Stimulated activated CD4-positive, alpha-beta T cell treated with anti-CD3 and anti-CD28 coated beads, Interleukin-1b, Interleukin-23, amount 100 ng/mL, for 48 hours (primary cell): ENCODE data around the gene SRPK1.
"Not testable (repeated sequence)": the region's sequence is repeated elsewhere in the genome, so short reads cannot be mapped to it uniquely, and the experiment has no call there.

Experiments used
- DNase-seq: peaks from one replicate; pipeline ENCODE4 v3.0.0-alpha.2; 2020

SRPK1 gene

DNA sequence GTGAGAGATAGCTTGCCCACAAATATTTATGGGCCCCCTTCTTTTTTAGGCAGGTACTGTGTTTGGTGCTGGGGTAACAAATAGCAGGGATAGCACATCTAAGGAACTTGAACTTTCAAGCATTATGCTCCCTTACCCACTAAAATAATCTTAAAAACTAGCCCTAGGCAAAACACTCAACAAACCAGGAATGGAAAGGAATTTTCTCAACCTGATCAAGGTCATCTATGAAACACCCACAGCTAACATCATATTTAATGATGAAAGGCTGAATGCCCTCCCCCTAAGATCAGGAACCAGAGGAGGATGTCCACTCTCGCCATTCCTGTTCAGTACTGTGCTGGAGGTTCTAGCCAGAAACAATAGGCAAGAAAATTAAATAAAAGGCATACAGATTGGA is 8.7 kb upstream of the SRPK1 start:
- DNase-seq = no peak

DNA sequence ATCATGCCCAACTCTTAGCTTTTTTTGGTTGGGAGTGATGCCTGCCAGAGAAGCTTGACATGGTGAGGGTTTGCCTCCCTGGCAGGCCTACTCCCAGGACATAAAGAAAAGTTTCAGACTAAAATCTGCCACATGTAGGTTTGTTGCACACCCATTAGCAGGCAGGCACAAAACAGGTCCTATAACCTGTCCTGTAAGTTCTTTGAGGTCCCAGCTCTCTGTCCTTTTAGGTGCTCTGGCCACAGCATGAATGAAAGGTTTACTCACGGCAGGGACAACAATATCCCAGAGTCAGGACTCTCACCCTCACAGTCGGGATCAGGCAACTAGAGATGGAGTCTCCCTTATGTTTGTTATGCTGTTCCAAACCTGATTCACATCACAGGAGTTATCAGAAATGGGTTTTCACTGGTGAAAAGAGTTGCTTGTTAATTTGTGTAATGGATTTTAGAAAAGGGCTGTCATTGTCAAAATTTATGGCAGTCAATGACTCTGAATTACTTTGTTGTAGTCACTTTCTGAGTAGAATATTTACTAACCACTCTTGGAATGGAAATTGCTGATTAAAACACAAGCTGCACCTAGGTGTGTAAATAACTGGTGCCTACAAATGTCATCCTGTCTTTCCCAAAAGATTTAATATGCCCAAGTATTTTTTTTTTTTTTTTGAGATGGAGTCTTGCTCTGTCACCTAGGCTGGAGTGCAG is 5.8 kb upstream of the SRPK1 start:
- no peak for DNase-seq

DNA sequence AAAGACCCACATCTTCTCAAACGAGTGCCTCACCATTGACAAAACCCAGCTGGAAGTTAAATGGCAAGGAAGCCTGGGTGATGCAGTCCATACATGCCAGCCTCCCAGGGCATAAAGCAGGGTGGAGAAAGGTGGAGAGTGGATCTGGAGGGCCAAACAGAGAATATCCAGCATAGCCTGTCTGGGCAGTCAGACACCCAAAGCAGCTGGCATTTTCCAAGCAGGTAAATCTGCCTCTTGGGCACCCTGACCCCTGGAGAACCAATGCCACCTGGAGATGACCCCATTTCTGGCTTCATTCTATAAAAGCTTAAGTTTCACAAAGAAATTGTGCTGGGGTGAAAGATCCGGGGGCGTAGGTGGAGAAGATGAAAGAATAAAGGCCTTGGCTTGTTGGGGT is 5.1 kb upstream of the SRPK1 start:
- DNase-seq = no peak

DNA sequence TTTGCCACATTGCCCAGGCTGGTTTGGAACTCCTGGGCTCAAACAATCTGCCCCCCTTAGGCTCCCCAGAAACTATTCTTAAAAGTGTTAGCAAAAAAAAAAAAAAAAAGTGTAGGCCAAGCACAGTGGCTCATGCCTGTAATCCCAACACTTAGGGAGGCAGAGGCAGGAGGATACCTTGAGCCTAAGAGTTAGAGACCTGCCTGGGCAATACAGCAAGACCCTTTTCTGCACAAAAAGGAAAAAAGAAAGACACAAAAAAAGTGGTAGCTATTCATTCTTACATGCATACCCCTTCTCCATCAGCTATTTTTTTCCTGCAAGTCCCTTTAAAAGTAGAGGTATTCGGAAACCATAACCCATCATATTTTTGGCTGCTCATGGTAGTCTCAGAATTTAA is 3.2 kb upstream of the SRPK1 start:
- DNase-seq = no peak

DNA sequence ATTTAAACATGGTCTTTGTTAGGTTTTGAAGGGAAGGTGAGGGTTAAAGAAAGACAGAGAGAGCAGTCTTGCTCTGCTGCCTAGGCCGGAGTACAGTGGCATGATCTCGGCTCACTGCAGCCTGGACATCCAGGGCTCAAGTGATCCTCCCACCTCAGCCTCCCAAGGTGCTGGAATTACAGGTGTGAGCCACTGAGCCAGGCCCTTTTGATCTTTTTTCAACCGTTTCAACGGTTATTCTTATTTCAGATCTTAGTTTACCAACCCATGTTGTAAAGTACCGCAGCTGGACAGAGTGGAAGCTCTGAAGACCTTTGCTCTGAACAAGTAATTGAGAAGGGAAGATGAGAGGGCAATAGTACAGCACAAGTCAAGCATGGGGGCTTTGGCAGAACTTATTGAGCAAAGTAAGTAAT is 1.2 kb upstream of the SRPK1 start:
- no peak for DNase-seq

DNA sequence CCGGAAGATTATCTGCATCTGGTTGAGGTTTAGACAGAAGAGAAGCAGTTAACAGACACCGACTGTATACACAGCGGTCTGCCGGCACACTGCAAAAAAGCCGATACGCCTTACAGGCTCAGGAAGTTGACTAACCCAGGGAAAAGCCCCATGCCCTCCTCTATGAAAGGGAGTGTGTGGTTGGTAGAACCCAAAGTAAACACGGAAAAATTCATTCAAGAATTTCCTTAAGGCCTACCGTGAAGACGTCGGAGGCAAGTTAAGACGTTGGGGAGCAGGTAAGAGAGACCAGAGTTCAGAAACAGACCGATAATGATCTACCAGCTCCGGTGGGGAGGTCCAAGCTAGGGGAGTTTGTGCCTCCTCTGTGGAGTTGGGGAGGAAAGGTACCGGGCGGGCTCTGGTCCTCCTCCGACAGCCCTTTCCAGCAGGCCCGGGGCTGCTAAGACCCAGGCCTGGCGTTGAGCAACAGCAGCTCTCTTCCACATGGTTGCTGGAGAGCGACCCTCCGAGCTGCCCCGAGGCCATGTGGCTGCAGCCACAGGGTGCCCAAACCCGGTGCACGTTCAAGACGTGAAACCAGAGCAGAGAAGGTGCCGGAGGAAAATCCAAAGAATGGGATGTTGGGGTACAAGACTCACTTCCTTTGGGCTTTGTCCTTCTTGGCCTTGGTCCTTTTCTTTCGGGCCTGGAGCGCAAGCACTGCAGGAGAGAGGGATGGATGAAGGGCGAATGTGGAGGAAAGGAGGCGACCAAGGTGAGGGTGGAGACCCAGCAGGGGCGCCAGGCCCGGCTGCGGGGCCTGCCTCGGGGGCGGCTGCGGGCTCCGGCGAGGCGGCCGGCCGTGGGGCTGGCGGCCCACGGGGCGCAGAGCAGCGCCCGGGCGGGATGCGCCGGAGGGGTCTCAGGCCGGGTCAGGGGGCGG is 809 bp downstream of the SRPK1 start:
- peak; percentile 58 for DNase-seq

DNA sequence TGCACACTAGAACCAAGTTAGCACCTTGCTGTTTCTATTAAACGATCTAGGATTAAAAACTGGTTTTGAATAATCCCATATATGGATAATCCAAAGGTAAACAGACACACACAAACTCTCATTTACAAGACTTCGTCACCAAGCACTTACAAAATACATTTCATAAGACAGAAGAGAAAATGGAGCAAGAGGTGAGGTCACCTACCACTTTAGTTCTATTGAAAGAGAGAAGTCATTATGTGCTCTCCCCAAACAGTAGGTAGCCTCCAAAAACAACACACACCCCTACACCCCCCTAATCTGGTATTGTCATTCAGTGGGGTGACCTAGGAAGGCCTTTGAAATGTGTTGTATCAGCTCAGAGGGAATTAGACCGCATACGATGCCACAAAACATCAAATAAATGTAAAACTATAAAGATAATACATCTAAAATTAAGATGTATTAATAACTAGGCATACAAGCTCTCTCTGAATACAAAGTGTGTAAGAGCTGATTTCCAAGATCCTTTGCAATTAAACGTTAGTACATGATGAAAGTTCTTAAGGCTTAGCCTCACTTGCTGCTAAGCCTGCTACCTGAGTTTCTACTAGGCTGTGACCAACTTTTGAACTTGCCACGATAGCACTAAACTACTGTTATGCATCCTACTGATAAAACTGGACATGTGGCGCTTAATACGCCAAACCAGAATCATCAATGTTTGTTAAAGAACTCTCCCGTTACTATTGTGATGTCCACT is 1.6 kb downstream of the SRPK1 start:
- DNase-seq = no peak

DNA sequence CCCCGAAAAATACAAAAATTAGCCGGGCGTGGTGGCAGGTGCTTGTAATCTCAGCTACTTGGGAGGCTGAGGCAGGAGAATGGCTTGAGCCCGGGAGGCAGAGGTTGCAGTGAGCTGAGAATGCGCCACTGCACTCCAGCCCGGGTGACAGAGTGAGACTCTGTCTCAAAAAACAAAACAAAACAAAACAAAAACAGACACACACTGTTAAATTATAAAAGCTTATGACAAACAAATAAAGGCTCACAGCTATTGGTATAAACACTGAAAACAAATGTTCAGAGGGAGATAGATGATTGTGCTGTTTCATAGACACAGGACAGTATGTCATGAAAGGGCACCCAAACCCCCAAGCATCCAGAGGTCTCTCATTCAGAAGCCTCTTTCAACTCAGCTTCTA is 4.0 kb downstream of the SRPK1 start:
- DNase-seq = not testable (repeated sequence)

DNA sequence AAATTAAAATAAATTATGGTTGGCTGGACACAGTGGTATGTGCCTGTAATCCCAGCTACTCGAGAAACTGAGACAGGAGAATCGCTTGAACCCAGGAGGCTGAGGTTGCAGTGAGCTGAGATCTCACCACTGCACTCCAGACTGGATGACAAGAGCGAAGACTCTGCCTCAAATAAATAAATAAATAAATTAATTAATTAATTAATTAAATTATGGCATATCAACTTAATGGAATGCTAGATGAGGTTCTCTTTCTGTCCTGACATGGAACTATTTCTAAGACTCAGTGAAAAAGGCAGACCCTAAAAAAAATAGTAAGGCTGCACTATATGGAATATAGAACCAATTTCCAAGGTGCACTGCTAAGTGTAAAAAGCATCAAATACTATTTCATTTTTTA is 4.8 kb downstream of the SRPK1 start:
- DNase-seq = no peak

DNA sequence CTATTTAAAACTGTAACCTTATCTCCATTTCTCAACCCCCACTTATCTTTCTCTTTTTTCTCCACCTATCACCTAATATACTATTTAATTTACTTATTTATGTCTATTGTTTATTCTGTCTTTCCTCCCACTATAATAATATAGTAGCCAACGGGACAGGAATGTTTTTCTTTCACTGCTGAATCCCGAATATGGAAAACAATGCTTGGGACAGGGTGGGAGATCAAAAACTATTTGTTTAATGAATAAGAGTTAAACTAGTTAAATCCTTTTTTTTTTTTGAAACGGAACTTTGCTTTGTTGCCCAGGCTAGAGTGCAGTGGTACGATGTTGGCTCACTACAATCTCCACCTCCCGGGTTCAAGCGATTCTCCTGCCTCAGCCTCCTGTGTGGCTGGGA is 6.4 kb downstream of the SRPK1 start:
- no peak for DNase-seq

DNA sequence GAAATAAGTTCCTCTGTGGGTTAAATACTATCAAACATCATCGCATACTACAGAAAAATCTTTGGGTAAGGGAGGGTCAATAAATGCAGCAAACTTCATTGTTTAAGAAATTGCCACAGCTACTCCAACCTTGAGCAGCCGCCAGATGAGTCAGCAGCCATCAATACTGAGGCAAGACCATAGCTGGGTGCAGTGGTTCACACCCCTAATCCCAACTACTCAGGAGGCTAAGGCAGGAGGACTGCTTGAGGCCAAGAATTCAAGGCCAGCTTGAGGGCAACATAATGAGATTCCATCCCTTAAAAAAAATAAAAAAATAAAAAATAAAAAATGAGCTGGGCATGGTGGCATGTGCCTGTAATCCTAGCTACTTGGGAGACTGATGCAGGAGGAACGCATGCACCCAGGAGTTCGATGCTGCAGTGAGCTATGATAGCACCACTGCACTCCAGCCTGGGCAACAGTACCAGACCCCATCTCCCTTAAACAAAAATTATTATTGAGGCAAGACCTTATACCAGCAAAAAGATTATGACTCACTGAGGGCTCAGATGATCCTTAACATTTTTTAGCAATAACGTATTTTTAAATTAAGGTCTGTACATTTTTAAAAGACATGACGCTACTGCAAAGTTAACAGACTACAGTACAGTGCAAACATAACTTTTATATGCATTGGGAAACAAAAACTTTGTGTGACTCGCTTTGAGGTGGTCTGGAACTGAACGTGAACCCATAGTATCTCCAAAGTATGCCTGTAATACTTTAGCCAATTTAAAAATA is 8.8 kb downstream of the SRPK1 start:
- DNase-seq = no peak

DNA sequence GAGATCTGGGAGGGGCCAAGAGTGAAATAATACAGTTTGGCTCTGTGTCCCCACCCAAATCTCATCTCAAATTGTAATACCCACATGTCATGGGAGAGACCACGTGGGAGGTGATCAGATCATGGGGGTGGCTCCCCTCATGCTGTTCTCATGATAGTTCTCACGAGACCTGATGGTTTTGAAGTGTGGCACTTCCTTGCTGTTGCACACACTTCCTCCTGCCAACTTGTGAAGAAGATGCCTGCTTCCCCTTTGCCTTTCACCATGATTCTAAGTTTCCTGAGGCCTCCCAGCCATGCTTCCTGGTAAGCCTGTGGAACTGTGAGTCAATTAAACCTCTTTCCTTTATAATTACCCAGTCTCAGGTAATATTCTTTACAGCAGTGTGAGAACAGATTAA is 11.3 kb downstream of the SRPK1 start:
- not testable (repeated sequence) for DNase-seq

DNA sequence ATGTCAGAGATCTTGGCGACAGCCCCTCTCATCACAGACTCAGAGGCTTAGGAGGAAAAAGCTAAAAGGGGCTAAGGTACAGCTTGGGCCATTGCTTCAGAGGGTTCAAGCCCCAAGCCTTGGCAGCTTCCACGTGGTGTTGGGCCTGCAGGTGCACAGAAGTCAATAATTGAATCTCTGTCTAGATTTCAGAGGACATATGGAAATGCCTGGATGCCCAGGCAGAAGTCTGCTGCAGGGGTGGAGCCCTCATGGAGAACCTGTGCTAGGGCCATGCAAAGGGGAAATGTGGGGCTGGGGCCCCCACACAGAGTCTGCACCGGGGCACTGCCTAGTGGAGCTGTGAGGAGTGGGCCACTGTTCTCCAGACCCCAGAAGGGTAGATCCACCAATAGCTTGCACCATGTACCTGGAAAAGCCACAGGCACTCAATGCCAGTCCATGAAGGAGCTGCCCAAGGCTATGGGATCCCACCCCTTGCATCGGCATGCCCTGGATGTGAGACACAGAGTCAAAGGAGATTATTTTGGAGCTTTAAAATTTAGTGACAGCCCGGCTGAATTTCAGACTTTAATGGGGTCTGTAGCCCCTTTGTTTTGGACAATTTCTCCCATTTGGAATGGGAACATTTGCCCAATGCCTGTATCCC is 12.0 kb downstream of the SRPK1 start:
- not testable (repeated sequence) for DNase-seq

DNA sequence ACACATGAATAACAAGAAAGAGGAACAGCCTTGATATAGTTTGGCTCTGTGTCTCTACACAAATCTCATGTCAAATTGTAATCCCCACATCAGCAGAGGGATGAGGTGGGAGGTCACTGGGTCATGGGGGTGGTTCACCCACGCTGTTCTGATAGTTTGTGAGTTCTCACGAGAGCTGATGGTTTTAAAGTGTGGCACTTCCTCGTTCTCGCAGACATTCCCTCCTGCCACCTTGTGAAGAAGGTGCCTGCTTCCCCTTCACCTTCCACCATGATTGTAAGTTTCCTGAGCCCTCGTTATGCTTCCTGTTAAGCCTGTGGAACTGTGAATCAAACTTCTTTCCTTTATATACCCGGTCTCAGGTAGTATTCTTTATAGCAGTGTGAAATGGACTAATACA is 13.1 kb downstream of the SRPK1 start:
- DNase-seq = no peak

DNA sequence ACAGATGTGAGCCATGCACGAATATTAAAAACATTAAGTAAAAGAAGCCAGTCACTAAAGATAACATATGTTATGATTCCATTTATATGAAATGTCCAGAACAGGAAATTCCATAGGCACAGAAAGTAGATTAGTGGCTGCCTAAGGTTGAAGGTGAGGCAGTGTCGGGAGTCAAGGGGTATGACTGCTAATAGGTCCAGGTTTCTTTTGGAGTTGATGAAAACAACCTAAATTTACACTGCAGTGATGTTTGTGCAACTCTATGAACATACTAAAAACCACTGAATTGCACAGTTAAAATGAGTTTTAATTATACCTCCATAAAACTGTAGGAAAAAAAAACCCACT is 14.4 kb downstream of the SRPK1 start:
- no peak for DNase-seq

DNA sequence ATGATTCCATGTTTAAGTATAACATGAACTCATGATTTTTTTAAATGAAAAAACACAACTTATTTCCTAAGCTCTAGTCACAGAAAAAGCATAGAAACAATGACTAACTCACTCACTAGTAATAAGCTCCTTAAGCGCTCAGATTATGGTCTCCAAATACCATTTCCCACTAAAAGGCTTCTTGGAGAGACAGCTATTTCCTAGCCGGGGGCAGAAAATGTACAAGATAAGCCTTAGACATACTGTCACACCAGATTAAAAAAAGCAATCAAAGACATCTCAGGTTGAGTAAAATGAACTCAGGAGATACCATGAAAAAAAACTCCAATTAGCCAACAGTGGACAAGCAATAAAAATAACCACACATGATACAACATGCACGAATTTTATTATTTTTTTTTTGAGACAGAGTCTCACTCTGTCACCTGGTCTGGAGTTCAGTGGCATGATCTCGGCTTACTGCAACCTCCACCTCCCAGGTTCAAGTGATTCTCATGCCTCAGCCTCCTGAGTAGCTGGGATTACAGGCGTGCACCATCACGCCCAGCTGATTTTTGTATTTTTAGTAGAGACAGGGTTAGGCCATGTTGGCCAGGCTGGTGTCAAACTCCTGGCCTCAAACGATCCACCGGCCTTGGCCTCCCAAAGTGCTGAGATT is 14.9 kb downstream of the SRPK1 start:
- DNase-seq = no peak

DNA sequence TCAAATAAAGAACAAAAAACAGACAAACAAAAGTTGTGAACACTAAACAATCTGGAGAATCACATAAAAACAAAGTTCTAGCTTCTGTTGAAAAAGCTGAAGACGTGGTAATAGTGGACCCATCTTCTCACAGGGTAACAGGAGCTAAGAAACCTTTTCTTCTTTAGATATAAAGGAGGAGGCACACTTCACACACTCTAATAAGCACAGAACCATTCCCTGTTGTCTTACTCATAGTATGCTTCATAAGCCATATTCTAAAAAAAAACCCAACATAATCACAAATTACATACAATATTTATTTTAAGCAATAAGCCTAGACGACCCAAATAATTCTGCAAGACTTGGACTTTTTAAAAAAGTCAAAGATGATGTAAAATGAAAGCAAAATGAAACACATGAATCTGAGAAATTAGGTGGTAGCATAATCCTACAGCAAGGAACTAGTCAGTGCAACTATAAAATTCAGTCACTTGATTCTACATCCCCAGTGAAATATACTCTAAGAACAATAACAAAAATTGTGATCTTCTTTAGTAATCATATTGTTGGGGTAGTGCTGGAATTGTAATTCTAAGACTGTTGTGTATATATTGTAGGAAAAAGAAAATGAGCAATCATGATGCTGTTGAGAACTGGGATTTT is 15.6 kb downstream of the SRPK1 start:
- DNase-seq = no peak

DNA sequence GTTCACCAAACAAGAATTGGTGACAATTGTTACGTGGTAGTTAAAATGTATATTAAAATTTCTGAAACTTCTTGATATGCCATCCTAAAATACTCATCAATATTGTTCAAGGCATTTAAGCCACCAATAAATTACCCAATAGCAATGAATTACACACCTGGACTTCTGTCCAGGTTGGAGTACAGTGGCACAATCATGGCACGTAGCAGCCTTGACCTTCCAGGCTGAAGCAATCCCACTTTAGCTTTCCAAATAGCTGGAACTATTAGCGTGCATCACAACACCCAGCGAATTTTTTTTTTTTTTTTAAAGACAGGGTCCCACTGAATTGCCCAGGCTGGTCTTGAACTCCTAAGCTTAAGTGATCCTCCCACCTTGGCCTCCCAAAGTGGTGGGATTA is 17.2 kb downstream of the SRPK1 start:
- no peak for DNase-seq

DNA sequence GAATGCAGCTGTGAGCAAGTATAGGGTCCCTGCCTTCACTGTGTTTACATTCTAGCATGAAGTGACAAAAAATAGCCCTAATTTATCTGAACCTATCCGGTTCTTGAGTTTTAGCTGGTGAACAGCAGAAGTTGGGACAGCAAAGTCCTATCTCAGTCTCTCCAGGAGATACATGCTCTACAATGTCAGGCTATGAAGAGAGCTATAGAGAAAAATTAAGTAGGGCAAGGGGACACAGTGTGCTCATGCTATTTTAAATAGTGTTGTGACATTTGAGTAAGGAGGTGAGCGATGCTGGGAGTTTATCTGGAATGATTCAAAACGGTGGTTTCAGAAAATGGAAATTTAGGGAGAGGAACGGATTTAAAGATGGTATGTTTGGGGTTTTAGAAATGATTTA is 20.4 kb downstream of the SRPK1 start:
- DNase-seq = no peak

DNA sequence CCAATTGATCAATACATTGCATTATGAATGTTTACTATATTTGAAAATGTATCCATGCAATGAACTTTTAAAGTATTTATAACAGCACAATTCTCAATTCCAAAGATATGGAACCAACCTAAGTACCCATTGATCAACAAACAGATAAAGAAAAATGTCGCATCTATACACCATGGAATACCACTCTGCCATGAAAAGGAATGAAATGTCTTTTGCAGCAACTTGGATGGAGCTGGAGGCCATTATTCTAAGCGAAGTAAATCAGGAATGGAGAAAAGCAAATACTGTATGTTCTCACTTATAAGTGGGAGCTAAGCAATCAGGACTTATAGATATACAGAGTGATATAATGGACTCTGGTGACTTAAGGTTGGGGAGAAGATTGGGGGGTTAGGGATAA is 22.9 kb downstream of the SRPK1 start:
- no peak for DNase-seq

DNA sequence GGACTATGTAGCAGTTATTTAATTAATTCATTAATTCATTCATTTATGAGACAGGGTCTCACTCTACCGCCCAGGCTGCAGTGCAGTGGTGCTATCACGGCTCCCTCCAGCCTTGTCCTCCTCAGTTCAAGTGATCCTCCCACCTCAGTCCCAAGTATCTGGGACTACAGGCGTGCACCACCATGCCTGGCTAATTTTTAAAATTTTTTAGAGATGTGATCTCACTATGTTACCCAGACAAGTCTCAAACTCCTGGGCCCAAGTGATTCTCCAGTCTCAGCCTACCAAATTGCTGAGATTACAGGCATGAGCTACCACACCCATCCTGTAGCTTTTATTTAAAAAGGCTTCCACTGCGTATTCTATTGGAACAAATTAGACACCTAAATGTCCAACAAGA is 23.4 kb downstream of the SRPK1 start:
- DNase-seq = no peak
